Parathyroid adenoma (tissue), 2 donors: ENCODE measurements around the gene GABRG3.
"Not testable (repeated sequence)": the region's sequence is repeated elsewhere in the genome, so short reads cannot be mapped to it uniquely, and the experiment has no call there.

Experiments used
- H2AFZ ChIP-seq: fragments of 300-600 bp; sonication (generic); one replicate; pipeline ENCODE4 v1.7.0; 2017; ENCODE audit warnings: antibody characterized with exemption, mild to moderate bottlenecking
- H3K27ac ChIP-seq: fragments of 300-600 bp; sonication (generic); one replicate; pipeline ENCODE4 v1.7.0; 2017
- H3K27me3 ChIP-seq: fragments of 300-600 bp; sonication (generic); one replicate; pipeline ENCODE4 v1.7.0; 2017; ENCODE audit warnings: low read length; ENCODE audit not compliant: control insufficient read depth, insufficient read depth
- H3K36me3 ChIP-seq: fragments of 300-600 bp; sonication (generic); one replicate; pipeline ENCODE4 v1.7.0; 2017; ENCODE audit warnings: low read length; ENCODE audit not compliant: control insufficient read depth, insufficient read depth
- H3K4me1 ChIP-seq: fragments of 300-600 bp; sonication (generic); one replicate; pipeline ENCODE4 v1.7.0; 2017; ENCODE audit warnings: control low read depth
- H3K4me2 ChIP-seq: fragments of 300-600 bp; sonication (generic); one replicate; pipeline ENCODE4 v1.7.0; 2017; ENCODE audit warnings: low read length
- H3K4me3 ChIP-seq: fragments of 300-600 bp; sonication (generic); one replicate; pipeline ENCODE4 v1.7.0; 2017; ENCODE audit warnings: low read depth, low read length
- H3K79me2 ChIP-seq: fragments of 300-600 bp; sonication (generic); one replicate; pipeline ENCODE4 v1.7.0; 2017; ENCODE audit warnings: control low read depth
- H3K9ac ChIP-seq: fragments of 300-600 bp; sonication (generic); one replicate; pipeline ENCODE4 v1.7.0; 2017; ENCODE audit warnings: mild to moderate bottlenecking
- H3K9me3 ChIP-seq: fragments of 300-600 bp; sonication (generic); one replicate; pipeline ENCODE4 v1.7.0; 2017; ENCODE audit warnings: low read length; ENCODE audit not compliant: control insufficient read depth
- CTCF ChIP-seq: fragments of 300-600 bp; sonication (generic); IDR thresholded peaks from one replicate; pipeline ENCODE4 v1.7.0; 2017; ENCODE audit warnings: antibody characterized with exemption, mild to moderate bottlenecking
- donor health status: primary hyperparathyroidism.

GABRG3 gene

GRCh38 chr15:27182561-27183110 is 211.7 kb downstream of the GABRG3 start:
- Histone ChIP-seq H3K27ac (no peak overlapping the region), H3K4me1 (no peaks in the 10 kb centered on the region), H3K9me3 (no peaks in the 10 kb centered on the region), H3K4me3 (no peak overlapping the region), H3K4me2 (no peak overlapping the region), H3K27me3 (no peaks in the 10 kb centered on the region), H3K36me3 (no peaks in the 10 kb centered on the region), H3K79me2 (no peaks in the 10 kb centered on the region), H2AFZ (no peak overlapping the region), H3K9ac (no peak overlapping the region)
- no peak for TF ChIP-seq CTCF

- Histone ChIP-seq H3K9me3 (no peaks in the 10 kb centered on the region), H2AFZ (no peak overlapping the region), H3K4me1 (no peaks in the 10 kb centered on the region), H3K4me2 (no peak overlapping the region), H3K79me2 (no peaks in the 10 kb centered on the region), H3K27me3 (no peaks in the 10 kb centered on the region), H3K9ac (no peak overlapping the region), H3K27ac (no peak overlapping the region), H3K4me3 (no peak overlapping the region), H3K36me3 (no peaks in the 10 kb centered on the region)
- no peak for TF ChIP-seq CTCF
Observed at GRCh38 chr15:27183201-27183600, 212.2 kb downstream of the GABRG3 start.

- H3K9ac ChIP-seq, H3K4me1 ChIP-seq, H3K36me3 ChIP-seq, H3K4me2 ChIP-seq, H2AFZ ChIP-seq, H3K79me2 ChIP-seq, H3K9me3 ChIP-seq, H3K4me3 ChIP-seq, H3K27ac ChIP-seq, H3K27me3 ChIP-seq: not testable (repeated sequence)
Observed at GRCh38 chr15:27191515-27191914, 220.5 kb downstream of the GABRG3 start.

DNA sequence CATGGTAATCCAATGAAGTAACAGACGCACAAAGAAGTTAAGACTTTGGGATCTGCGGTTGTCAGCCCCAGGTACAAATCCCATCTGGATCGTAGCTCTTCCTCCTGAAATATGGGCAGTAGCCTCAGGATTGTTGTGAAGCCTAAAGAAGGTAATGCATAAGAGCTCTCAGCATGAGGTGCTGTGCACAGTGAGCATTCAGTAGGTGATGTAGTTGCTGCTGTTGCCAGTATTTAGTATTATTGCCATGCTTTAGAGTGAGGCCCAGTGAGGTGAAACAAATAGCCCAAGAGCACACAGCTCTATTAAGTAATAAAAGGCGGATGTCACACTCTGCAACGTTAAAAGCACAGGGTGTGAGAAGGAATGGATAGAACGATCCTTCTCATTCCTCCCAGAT is 225.7 kb downstream of the GABRG3 start:
- Histone ChIP-seq H3K27ac (no peak overlapping the region), H3K4me3 (no peak overlapping the region), H3K36me3 (no peaks in the 10 kb centered on the region), H3K79me2 (no peaks in the 10 kb centered on the region), H3K9ac (no peak overlapping the region), H3K9me3 (no peaks in the 10 kb centered on the region), H2AFZ (no peak overlapping the region), H3K4me2 (no peak overlapping the region), H3K4me1 (no peaks in the 10 kb centered on the region), H3K27me3 (peaks cover 2% of the 10 kb centered on the region)
- TF ChIP-seq CTCF, result no peak

DNA sequence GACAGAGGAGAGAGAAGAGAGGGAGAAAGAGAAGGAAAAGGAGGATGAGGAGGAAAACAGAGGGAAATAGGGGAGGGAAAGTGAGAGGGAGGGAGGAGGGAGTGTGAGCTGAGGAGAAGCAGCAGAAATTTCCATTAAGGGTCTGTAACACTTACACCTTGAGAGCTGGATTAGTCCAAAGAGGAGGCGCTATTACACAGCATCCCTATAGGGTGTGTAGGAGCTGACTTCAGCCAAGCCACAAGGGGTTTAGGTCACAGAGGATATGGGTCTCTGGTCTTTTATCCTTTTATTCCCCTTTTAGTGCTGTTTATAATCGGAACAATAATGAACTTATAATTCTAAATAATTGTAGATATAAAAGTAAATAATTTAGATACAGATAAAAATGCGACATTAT is 230.4 kb downstream of the GABRG3 start:
- H3K79me2 ChIP-seq, result no peaks in the 10 kb centered on the region
- H3K9me3 ChIP-seq, result no peaks in the 10 kb centered on the region
- H3K27me3 ChIP-seq, result peaks cover 2% of the 10 kb centered on the region
- TF ChIP-seq CTCF, result no peak
- no peak overlapping the region for H3K27ac ChIP-seq
- H3K4me3 ChIP-seq, result no peak overlapping the region
- H3K36me3 ChIP-seq, result no peaks in the 10 kb centered on the region
- H2AFZ ChIP-seq, result no peak overlapping the region
- H3K9ac ChIP-seq, result no peak overlapping the region
- H3K4me2 ChIP-seq, result no peak overlapping the region
- H3K4me1 ChIP-seq, result no peaks in the 10 kb centered on the region
